IPS DF 6.9 (cell line): ENCODE data around the gene MCOLN2.
"Not testable (repeated sequence)": the region's sequence is repeated elsewhere in the genome, so short reads cannot be mapped to it uniquely, and the experiment has no call there.

Source experiments
- DNase-seq: peaks from one replicate; pipeline ENCODE4 v3.0.0-alpha.2; 2013; ENCODE audit warnings: low read depth, low spot score
- H3K27ac ChIP-seq: one replicate; pipeline ENCODE4 v1.5.1; 2013; ENCODE audit warnings: low read length, control low read depth
- H3K27me3 ChIP-seq: 2 replicates; pipeline ENCODE4 v1.6.1; 2013; ENCODE audit warnings: mild to moderate bottlenecking, low read length; ENCODE audit not compliant: control insufficient read depth, insufficient read depth
- H3K36me3 ChIP-seq: 2 replicates; pipeline ENCODE4 v1.6.1; 2013; ENCODE audit warnings: low read length; ENCODE audit not compliant: control insufficient read depth, insufficient read depth
- H3K4me1 ChIP-seq: 2 replicates; pipeline ENCODE4 v1.6.1; 2013; ENCODE audit warnings: low read length; ENCODE audit not compliant: control insufficient read depth, insufficient read depth
- H3K4me3 ChIP-seq: 2 replicates; pipeline ENCODE4 v1.5.1; 2013; ENCODE audit warnings: mild to moderate bottlenecking, low read length
- H3K9me3 ChIP-seq: 2 replicates; pipeline ENCODE4 v1.6.1; 2013; ENCODE audit warnings: low read length, inconsistent platforms; ENCODE audit not compliant: control insufficient read depth, insufficient read depth
- WGBS: extraction: QIAGEN DNeasy Blood & Tissue Kit; methylation state at CpG from one replicate; pipeline ENCODE4 v1.1.7; 2013; ENCODE audit warnings: mixed read lengths, missing lambda C conversion rate; ENCODE audit not compliant: insufficient read length, insufficient coverage; 5-methylcytosine and 5-hydroxymethylcytosine counted together

The MCOLN2 gene

DNA sequence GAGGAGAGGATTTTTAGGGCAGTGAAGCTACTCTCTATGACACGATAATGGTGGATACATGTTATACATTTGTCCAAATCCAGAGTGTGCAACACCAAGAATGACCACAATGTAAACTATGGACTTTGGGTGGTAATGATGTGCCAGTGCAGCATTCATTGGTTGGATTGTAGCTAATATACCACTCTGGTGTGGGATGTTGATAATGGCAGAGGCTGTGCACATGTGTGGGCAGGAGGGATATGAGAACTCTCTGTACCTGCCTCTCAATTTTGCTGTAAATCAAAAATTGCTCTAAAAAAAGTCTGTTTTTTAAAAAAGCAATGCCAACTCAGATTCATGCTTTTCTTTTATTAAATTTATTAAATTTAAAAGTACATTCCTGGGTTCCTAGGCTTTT is 76.8 kb downstream of the MCOLN2 start:
- Histone ChIP-seq H3K4me1 (0 out of 2 replicates have a peak, but pooled peaks cover 2% of the 10 kb centered on the region), H3K4me3 (no peak overlapping the region), H3K27me3 (no peaks in the 10 kb centered on the region), H3K27ac (no peak overlapping the region), H3K36me3 (no peaks in the 10 kb centered on the region), H3K9me3 (no peaks in the 10 kb centered on the region)
- no CpG with 5 or more reads among the region's 1 CpG for WGBS
- no peak for DNase-seq

DNA sequence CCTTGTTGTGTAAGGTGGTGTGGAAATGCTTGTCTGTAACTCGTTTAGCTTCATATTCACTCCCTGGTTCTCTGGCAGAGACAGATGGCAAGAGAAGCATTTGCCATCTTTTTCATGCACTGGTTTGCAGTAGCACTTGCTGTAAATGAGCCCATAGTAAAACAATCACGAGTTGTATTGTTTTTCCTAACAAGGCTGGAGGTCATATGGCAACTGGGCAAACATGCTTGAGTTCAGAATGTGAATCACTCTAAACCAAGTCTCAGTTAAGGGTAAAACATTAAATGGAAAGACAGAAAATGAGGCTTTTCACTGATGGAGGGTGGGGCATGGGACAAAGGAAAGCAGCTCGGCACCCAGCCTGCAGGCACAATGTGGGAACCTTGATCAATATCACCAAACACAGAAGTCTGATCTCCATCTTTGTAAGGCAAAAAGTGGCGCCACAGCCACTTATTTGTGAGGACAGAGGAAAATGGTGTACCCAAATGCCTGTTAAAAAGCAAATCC is 77.4 kb downstream of the MCOLN2 start:
- Histone ChIP-seq H3K27me3 (no peaks in the 10 kb centered on the region), H3K36me3 (no peaks in the 10 kb centered on the region), H3K4me1 (0 out of 2 replicates have a peak, but pooled peaks cover 2% of the 10 kb centered on the region), H3K4me3 (no peak overlapping the region), H3K27ac (no peak overlapping the region), H3K9me3 (no peaks in the 10 kb centered on the region)
- DNase-seq, result no peak
- no CpG with 5 or more reads among the region's 4 CpGs for WGBS

GRCh38 chr1:84918726-84919336 is 78.1 kb downstream of the MCOLN2 start:
- Histone ChIP-seq H3K4me1 (0 out of 2 replicates have a peak, but pooled peaks cover 2% of the 10 kb centered on the region), H3K27me3 (no peaks in the 10 kb centered on the region), H3K4me3 (no peak overlapping the region), H3K9me3 (no peaks in the 10 kb centered on the region), H3K36me3 (no peaks in the 10 kb centered on the region), H3K27ac (no peak overlapping the region)
- DNase-seq, result no peak
- WGBS, result no CpG with 5 or more reads among the region's 5 CpGs

DNA sequence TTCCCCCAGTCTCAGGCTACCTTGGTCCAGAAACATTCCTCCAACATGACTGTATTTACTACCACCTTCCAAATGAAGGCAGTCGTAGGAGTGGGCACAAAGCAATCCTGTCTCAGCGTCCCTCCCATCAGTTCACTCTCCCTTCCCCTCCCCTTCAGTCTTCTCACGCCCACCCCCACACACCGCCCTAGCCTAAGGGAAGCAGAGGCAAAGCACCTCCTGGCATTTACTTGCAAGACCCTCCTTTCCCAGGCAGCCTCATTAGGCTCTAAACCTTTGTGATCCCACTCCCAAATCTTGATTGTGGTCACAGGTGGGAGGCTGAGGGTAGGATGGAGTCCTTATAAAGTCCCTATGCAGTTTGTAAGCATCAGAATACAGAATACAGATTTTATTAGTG is 80.0 kb downstream of the MCOLN2 start:
- Histone ChIP-seq H3K4me3 (no peak overlapping the region), H3K27ac (no peak overlapping the region), H3K36me3 (no peaks in the 10 kb centered on the region), H3K4me1 (0 out of 2 replicates have a peak, but pooled peaks cover 2% of the 10 kb centered on the region), H3K27me3 (no peaks in the 10 kb centered on the region), H3K9me3 (no peaks in the 10 kb centered on the region)
- DNase-seq, result no peak
- WGBS, result no CpG with 5 or more reads among the region's 4 CpGs

DNA sequence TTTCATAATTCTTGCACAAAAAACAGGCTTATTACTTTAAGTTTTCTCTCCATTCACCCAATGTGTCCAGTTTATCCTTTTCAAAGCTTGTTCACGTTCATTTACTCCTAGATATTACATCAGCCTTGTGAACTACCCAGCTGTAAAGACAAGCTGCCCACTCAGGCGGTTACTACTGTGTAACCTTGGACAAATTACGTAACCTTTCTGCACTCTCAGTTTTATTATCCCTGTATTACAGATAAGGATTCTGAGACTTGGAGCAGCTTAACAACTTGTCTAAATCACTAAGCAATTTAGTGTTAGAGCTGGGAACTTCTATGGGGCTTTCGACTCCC is 83.4 kb downstream of the MCOLN2 start:
- H3K9me3 ChIP-seq, result no peaks in the 10 kb centered on the region
- DNase-seq, result no peak
- H3K36me3 ChIP-seq, result no peaks in the 10 kb centered on the region
- H3K27ac ChIP-seq, result no peak overlapping the region
- 0 out of 2 replicates have a peak, but pooled peaks cover 2% of the 10 kb centered on the region for H3K4me1 ChIP-seq
- WGBS, result no CpG with 5 or more reads among the region's 4 CpGs
- no peaks in the 10 kb centered on the region for H3K27me3 ChIP-seq
- H3K4me3 ChIP-seq, result no peak overlapping the region

GRCh38 chr1:84912726-84913554 is 84.0 kb downstream of the MCOLN2 start:
- no peak overlapping the region for H3K4me3 ChIP-seq
- no peak for DNase-seq
- H3K4me1 ChIP-seq, result 0 out of 2 replicates have a peak, but pooled peaks cover 2% of the 10 kb centered on the region
- H3K27me3 ChIP-seq, result no peaks in the 10 kb centered on the region
- H3K9me3 ChIP-seq, result no peaks in the 10 kb centered on the region
- H3K27ac ChIP-seq, result no peak overlapping the region
- H3K36me3 ChIP-seq, result no peaks in the 10 kb centered on the region
- WGBS, result no CpG with 5 or more reads among the region's 3 CpGs

DNA sequence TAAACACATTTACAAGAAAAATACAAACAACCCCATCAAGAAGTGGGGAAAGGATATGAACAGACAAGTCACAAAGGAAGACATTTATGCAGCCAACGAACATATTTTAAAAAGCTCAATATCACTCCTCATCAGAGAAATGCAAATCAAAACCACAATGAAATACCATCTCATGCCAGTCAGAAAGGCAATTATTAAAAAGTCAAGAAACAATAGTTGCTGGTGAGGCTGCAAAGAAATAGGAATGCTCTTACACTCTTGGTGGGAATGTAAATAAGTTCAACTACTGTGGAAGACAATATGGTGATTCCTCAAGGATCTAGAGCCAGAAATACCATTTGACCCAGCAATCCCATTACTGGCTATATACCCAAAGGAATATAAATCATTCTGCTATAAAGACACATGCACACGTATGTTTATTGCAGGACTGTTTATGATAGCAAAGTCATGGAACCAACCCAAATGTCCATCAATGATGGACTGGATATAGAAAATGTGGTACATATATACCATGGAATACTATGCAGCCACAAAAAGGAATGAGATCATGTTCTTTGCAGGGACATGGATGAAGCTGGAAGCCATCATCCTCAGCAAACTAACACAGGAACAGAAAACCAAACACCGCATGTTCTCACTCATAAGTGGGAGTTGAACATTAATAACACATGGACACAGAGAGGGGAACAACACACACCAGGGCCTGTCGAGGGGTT is 88.0 kb downstream of the MCOLN2 start:
- WGBS, result no CpG with 5 or more reads among the region's 4 CpGs
- DNase-seq, H3K9me3 ChIP-seq, H3K4me1 ChIP-seq, H3K27ac ChIP-seq, H3K27me3 ChIP-seq, H3K4me3 ChIP-seq, H3K36me3 ChIP-seq: not testable (repeated sequence)

- DNase-seq, result no peak
- Histone ChIP-seq H3K27me3 (no peaks in the 10 kb centered on the region), H3K9me3 (no peaks in the 10 kb centered on the region), H3K4me3 (no peak overlapping the region), H3K36me3 (no peaks in the 10 kb centered on the region), H3K27ac (no peak overlapping the region), H3K4me1 (peaks cover 2% of the 10 kb centered on the region; the same call in 1 of the 2 replicates)
- no CpG with 5 or more reads among the region's 6 CpGs for WGBS
Observed at GRCh38 chr1:84907095-84907827, 89.7 kb downstream of the MCOLN2 start.

DNA sequence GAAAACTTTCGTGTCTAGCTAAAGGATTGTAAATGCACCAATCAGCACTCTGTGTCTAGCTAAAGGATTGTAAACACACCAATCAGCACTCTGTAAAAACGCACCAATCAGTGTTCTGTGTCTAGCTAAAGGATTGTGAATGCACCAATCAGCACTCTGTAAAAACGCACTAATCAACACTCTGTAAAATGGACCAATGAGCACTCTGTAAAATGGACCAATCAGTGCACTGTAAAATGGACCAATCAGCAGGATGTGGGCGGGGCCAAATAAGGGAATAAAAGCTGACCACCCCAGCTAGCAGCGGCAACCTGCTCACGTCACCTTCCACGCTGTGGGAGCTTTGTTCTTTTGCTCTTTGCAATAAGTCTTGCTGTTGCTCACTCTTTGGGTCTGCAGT is 94.2 kb downstream of the MCOLN2 start:
- not testable (repeated sequence) for H3K27me3 ChIP-seq, H3K9me3 ChIP-seq, H3K27ac ChIP-seq, H3K4me1 ChIP-seq, H3K36me3 ChIP-seq, DNase-seq, H3K4me3 ChIP-seq
- no CpG with 5 or more reads among the region's 7 CpGs for WGBS

- DNase-seq, result no peak
- no peak overlapping the region for H3K4me3 ChIP-seq
- WGBS, result no CpG with 5 or more reads among the region's 1 CpG
- no peaks in the 10 kb centered on the region for H3K27me3 ChIP-seq
- H3K9me3 ChIP-seq, result no peaks in the 10 kb centered on the region
- no peaks in the 10 kb centered on the region for H3K36me3 ChIP-seq
- no peaks in the 10 kb centered on the region for H3K4me1 ChIP-seq
- H3K27ac ChIP-seq, result no peak overlapping the region
Observed at GRCh38 chr1:84899969-84900368, 96.9 kb downstream of the MCOLN2 start.
